Tibial nerve (tissue), 4 donors: ENCODE data around the gene SAMD3.

Experiments
- CTCF ChIP-seq, 5 experiments: fragments of 200-600 bp in 3 of 5; fragments of 450-650 bp in 2 of 5; sonication (generic) in 3 of 5; IDR thresholded peaks; one replicate each; pipeline ENCODE4 v1.5.1; 2016 to 2019; ENCODE audit warnings: antibody characterized with exemption in 5 of 5, mild to moderate bottlenecking in 3 of 5, moderate library complexity in 2 of 5
- EP300 ChIP-seq, 2 donors: sonication (generic); formaldehyde crosslinking; IDR thresholded peaks; one replicate each; pipeline ENCODE4 v1.6.1; 2017; ENCODE audit warnings: antibody characterized with exemption in 2 of 2, mild to moderate bottlenecking in 1 of 2
- POLR2A ChIP-seq, 2 donors: fragments of 450-650 bp; IDR thresholded peaks; one replicate each; pipeline ENCODE4 v1.6.1; 2017; ENCODE audit warnings: antibody characterized with exemption in 2 of 2, mild to moderate bottlenecking in 2 of 2, moderate library complexity in 2 of 2

- TF ChIP-seq POLR2A (IDR thresholded peaks at IDR 0.05) = no peak
- TF ChIP-seq EP300 (IDR thresholded peaks at IDR 0.05) = no peak
- no peak for TF ChIP-seq CTCF (IDR thresholded peaks at IDR 0.05)
Observed at GRCh38 chr6:130207979-130208649, 14.6 kb downstream of the SAMD3 start.
